ENCODE data around the gene OR4K5. TPM values are rescaled to one million over a fixed set of nuclear protein-coding genes. Genes with fewer than 3 reads are reported as not detected.

OR4K5 gene, protein sequence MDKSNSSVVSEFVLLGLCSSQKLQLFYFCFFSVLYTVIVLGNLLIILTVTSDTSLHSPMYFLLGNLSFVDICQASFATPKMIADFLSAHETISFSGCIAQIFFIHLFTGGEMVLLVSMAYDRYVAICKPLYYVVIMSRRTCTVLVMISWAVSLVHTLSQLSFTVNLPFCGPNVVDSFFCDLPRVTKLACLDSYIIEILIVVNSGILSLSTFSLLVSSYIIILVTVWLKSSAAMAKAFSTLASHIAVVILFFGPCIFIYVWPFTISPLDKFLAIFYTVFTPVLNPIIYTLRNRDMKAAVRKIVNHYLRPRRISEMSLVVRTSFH
- not detected in 2 replicates for total RNA-seq

DNA sequence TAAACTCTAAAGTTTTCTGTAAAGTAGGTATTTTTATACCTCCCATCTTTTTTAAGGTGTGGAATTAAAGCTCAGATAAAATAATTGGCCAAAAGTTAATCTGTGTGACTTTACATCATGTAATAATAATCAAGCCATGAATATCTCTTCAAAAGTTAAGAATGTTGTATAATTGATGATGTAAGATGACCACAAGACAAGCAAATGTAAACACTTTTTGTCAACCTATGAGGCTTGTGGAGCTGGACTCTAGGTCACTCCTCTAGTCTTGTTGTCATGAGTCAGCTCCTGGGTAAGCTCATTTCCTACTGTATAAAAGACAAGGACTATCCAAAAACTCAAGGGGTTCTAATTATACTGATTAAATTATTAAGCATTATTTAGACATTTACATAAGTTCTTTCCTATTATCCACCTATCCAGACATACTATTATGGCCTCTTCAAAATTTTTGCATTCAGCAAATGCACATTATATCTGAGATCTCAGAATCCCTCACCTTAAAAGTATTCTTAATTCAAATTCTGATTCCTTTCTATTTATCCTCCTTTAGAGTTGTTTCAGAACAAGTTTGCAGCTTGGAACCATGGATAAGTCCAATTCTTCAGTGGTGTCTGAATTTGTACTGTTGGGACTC, at the start of gene OR4K5:
Gene OR4K5, plus strand, starts transcription at position 587 of the 637 bp plus-strand sequence. Its CDS starts 0 bp downstream, at position 587.

DNA sequence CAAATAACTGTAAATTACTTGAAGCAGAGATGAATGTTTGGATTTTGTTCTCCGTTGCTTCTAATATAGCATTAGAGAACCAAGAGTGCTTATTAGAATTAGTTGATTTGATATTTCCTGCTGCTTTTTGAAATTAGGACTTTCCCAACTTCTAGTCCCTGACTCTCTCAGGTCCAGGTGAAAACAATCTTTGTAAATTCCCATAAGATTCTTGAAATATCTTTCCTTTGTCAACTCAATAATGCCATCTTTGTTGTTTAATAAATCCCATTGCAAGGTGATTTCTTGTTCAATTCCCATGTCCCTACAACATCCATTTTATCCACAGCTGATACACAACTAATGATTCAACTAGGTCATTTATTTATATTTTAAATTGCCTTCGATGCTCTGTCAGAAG, 45.6 kb upstream of the OR4K5 start, which contains the start of gene OR4K2:
Gene OR4K2, plus strand, starts transcription at position 301 of the 400 bp plus-strand sequence. CDS start 1,126 bp downstream, outside the sequence.

DNA sequence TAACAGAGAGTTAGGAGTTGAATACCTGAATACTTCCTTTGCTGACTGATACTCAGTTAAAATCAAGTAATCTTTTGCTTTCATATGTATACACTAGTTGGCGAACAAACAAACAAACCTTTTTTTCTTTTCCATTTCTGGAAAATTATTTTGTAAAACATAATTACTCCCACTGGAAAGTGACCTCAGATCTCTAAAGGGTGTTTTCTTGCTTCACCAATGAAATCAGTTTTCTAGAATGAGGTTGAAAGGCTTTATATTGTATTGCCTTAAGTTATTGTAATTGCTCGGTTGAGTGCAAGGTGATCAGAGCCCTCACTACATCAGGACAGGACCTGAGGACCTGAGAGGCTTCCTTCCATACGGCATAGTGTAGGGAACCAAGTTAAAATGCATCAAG, 10.2 kb downstream of the OR4K5 start, which contains the start of gene OR4K1:
Gene OR4K1, plus strand, starts transcription at position 301 of the 400 bp plus-strand sequence. CDS start 4,750 bp downstream, outside the sequence.

Other genes with a start within 250 kb of the OR4K5 start
- gene OR11H2, start 206.7 kb upstream of the OR4K5 start, total RNA-seq: not detected in 2 replicates
- not detected in 2 replicates for gene OR4Q3, start 177.0 kb upstream of the OR4K5 start, total RNA-seq
- not detected in 2 replicates for gene OR4M1, start 147.1 kb upstream of the OR4K5 start, total RNA-seq
- not detected in 2 replicates for gene OR4N2, start 116.8 kb upstream of the OR4K5 start, total RNA-seq
- not detected in 2 replicates for gene OR4K2, start 45.5 kb upstream of the OR4K5 start, total RNA-seq
- gene OR4K1, start 10.3 kb downstream of the OR4K5 start, total RNA-seq: not detected in 2 replicates
- gene OR4K15, start 55.0 kb downstream of the OR4K5 start, total RNA-seq: not detected in 2 replicates
- not detected in 2 replicates for gene OR4Q2, start 81.6 kb downstream of the OR4K5 start, total RNA-seq
- not detected in 2 replicates for gene OR4K14, start 98.7 kb downstream of the OR4K5 start, total RNA-seq
- gene OR4K13, start 115.4 kb downstream of the OR4K5 start, total RNA-seq: not detected in 2 replicates
- not detected in 2 replicates for gene OR4L1, start 139.4 kb downstream of the OR4K5 start, total RNA-seq
- not detected in 2 replicates for gene OR4K17, start 190.1 kb downstream of the OR4K5 start, total RNA-seq
- gene OR4N5, start 218.2 kb downstream of the OR4K5 start, total RNA-seq: not detected in 2 replicates

Data from mammary microvascular endothelial cell (primary cell).